ENCODE data around the gene ALPK3. TPM values are rescaled to one million over a fixed set of nuclear protein-coding genes. Genes with fewer than 3 reads are reported as not detected.

ALPK3 gene
- total RNA-seq, 1 donor from 2014 or later, result 14.0 TPM

DNA sequence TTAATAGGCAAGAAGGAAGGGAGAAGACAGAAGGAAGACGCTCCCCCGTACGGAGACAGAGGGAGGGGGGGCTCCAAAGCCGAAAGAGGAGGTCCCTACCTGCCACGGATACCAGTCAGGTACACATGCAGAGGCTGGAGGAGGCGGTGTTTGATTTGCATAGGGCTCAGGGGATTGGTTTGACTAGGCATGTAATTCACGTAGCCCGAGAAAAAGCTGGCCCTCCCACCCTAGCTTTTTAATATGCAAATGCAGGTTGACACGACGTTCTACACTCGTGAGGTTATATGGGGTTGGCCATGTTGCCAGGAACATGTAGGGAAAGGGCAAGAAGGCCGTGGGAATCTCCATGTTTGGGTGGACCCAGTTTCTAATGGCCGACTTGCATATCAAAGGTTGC is 39.0 kb upstream of the ALPK3 start:
- peaks cover 8% of the 10 kb centered on the region for H3K4me1 ChIP-seq
- TF ChIP-seq CTCF (IDR thresholded peaks at IDR 0.05), result no peak
- H3K4me3 ChIP-seq, result no peak overlapping the region
- H3K9me3 ChIP-seq, result no peaks in the 10 kb centered on the region
- ATAC-seq, result no peak
- DNase-seq, result no peak
- H3K27me3 ChIP-seq (ENCODE audit: low read depth), result no peaks in the 10 kb centered on the region
- peaks cover 44% of the 10 kb centered on the region for H3K36me3 ChIP-seq
- intact Hi-C loops (cut with DNase I), result no loop called here
- H3K27ac ChIP-seq, result no peak overlapping the region

- no peaks in the 10 kb centered on the region for H3K27me3 ChIP-seq (ENCODE audit: low read depth)
- H3K36me3 ChIP-seq, result peaks cover 63% of the 10 kb centered on the region
- no peaks in the 10 kb centered on the region for H3K4me1 ChIP-seq
- no peak overlapping the region for H3K27ac ChIP-seq
- no peak for ATAC-seq
- H3K9me3 ChIP-seq, result no peaks in the 10 kb centered on the region
- TF ChIP-seq CTCF (IDR thresholded peaks at IDR 0.05), result no peak
- H3K4me3 ChIP-seq, result no peak overlapping the region
- intact Hi-C loops (cut with DNase I), result no loop called here
- no peak for DNase-seq
Observed at GRCh38 chr15:84780492-84780891, 36.7 kb upstream of the ALPK3 start.

DNA sequence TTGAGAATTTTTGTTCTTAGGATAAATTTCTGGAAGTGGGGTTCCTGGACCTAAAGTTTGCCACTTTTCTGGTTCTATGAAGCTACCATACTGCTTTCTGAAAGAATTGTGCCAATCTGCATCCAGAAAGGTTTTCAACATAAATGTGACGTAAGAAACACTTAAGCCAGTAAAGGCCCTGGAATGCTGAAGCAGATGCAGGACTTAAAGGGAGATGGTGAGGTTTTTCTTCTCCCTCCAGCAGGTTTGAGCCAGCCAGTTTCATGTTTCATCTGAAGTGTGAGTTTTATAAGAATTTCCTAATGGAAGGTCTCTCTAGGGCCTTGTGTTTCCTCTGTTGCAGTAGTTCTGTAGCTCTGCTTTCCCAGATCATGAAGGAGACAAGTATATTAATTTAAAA is 35.7 kb upstream of the ALPK3 start:
- Histone ChIP-seq H3K36me3 (peaks cover 71% of the 10 kb centered on the region), H3K4me3 (no peak overlapping the region), H3K9me3 (no peaks in the 10 kb centered on the region), H3K27me3 (ENCODE audit: low read depth) (no peaks in the 10 kb centered on the region), H3K4me1 (no peaks in the 10 kb centered on the region), H3K27ac (no peak overlapping the region)
- ATAC-seq (no peak), DNase-seq (no peak)
- TF ChIP-seq CTCF (IDR thresholded peaks at IDR 0.05), result no peak
- intact Hi-C loops (cut with DNase I), result no loop called here

DNA sequence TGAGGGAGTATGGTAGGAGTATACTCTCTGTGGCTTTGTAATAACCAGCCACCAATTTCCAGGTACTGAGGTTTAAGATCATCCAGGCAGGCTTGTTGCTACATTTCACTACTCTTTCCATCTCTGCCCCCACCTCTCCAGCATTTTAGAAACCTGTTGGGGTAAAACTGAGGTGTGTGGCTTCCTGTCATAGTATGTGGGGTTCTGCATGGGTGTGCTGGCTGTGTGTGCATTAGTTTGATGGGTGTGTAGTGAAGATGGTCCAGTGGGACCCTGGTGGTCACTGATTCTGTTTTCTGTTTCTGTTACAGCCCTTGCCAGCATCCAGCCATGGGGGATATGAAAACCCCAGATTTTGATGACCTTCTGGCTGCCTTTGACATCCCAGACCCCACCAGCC is 34.8 kb upstream of the ALPK3 start:
- Histone ChIP-seq H3K4me3 (no peak overlapping the region), H3K27ac (no peak overlapping the region), H3K36me3 (peaks cover 71% of the 10 kb centered on the region), H3K4me1 (peaks cover 2% of the 10 kb centered on the region), H3K9me3 (no peaks in the 10 kb centered on the region), H3K27me3 (ENCODE audit: low read depth) (no peaks in the 10 kb centered on the region)
- DNase-seq, result no peak
- no peak for TF ChIP-seq CTCF (IDR thresholded peaks at IDR 0.05)
- intact Hi-C loops (cut with DNase I), result no loop called here
- ATAC-seq, result no peak

GRCh38 chr15:84783493-84784251 is 33.5 kb upstream of the ALPK3 start:
- peak in 1 of 2 donors; percentile 29 for ATAC-seq
- H3K36me3 ChIP-seq, result peaks cover 62% of the 10 kb centered on the region
- no peaks in the 10 kb centered on the region for H3K9me3 ChIP-seq
- H3K4me1 ChIP-seq, result peaks cover 15% of the 10 kb centered on the region
- no peaks in the 10 kb centered on the region for H3K27me3 ChIP-seq (ENCODE audit: low read depth)
- no peak for DNase-seq
- no peak overlapping the region for H3K4me3 ChIP-seq
- no peak overlapping the region for H3K27ac ChIP-seq
- intact Hi-C loops (cut with DNase I), result no loop called here
- TF ChIP-seq CTCF (IDR thresholded peaks at IDR 0.05), result no peak

Data from lower lobe of right lung (tissue), 2 donors.